DOHH2 (cell line): ENCODE results near the gene DLAT.
A peak's percentile ranks its signal among the peaks of the same experiment; 100 is the strongest.
"Not testable (repeated sequence)": the region's sequence is repeated elsewhere in the genome, so short reads cannot be mapped to it uniquely, and the experiment has no call there.

ENCODE experiments used
- H3F3A ChIP-seq: fragments of 200-600 bp; sonication (generic), shearing (Covaris generic); 2 replicates; pipeline ENCODE4 v1.6.0; 2016; ENCODE audit warnings: antibody characterized with exemption, mild to moderate bottlenecking; ENCODE audit not compliant: control insufficient read depth, insufficient read depth
- H3K27ac ChIP-seq: fragments of 200-600 bp; sonication (generic); 2 replicates; pipeline ENCODE4 v1.5.1; 2014; ENCODE audit warnings: low read depth, mild to moderate bottlenecking, low read length, moderate library complexity
- H3K27me3 ChIP-seq: fragments of 200-600 bp; sonication (generic); 2 replicates; pipeline ENCODE4 v1.6.1; 2014; ENCODE audit warnings: mild to moderate bottlenecking, low read length, mixed read lengths; ENCODE audit not compliant: control insufficient read depth
- H3K36me3 ChIP-seq: fragments of 200-600 bp; sonication (generic); 2 replicates; pipeline ENCODE4 v1.6.1; 2014; ENCODE audit warnings: mild to moderate bottlenecking, low read length, moderate library complexity, mixed read lengths; ENCODE audit not compliant: control insufficient read depth
- H3K4me1 ChIP-seq: fragments of 200-600 bp; sonication (generic); 2 replicates; pipeline ENCODE4 v1.6.1; 2014; ENCODE audit warnings: mild to moderate bottlenecking, low read length, mixed read lengths; ENCODE audit not compliant: control insufficient read depth
- H3K4me2 ChIP-seq: fragments of 200-600 bp; sonication (generic); 2 replicates; pipeline ENCODE4 v1.6.0; 2014; ENCODE audit warnings: mild to moderate bottlenecking, low read length, moderate library complexity
- H3K4me3 ChIP-seq: fragments of 200-600 bp; sonication (generic); 2 replicates; pipeline ENCODE4 v1.5.1; 2014; ENCODE audit warnings: mild to moderate bottlenecking, low read length, mixed read lengths
- H3K79me2 ChIP-seq: fragments of 200-600 bp; sonication (generic); 2 replicates; pipeline ENCODE4 v1.6.1; 2014; ENCODE audit warnings: mild to moderate bottlenecking, low read length, mixed read lengths; ENCODE audit not compliant: control insufficient read depth
- H3K9me2 ChIP-seq: fragments of 200-600 bp; sonication (generic); replicated peaks from 2 replicates; pipeline ENCODE4 v1.6.1; 2014; ENCODE audit warnings: mild to moderate bottlenecking, low read length, mixed read lengths; ENCODE audit not compliant: control insufficient read depth
- H3K9me3 ChIP-seq: fragments of 200-600 bp; sonication (generic); 2 replicates; pipeline ENCODE4 v1.6.1; 2014; ENCODE audit warnings: antibody characterized with exemption, low read length, mixed read lengths; ENCODE audit not compliant: control insufficient read depth, insufficient read depth
- H4K20me1 ChIP-seq: fragments of 200-600 bp; sonication (generic); 2 replicates; pipeline ENCODE4 v1.6.0; 2014; ENCODE audit warnings: low read depth, mild to moderate bottlenecking, antibody characterized with exemption, low read length, moderate library complexity; ENCODE audit not compliant: control insufficient read depth, insufficient read depth
- CTCF ChIP-seq: fragments of 200-600 bp; sonication (generic); IDR thresholded peaks from one replicate; pipeline ENCODE4 v1.5.1; 2014; ENCODE audit warnings: antibody characterized with exemption, mild to moderate bottlenecking, low read depth, low read length; ENCODE audit not compliant: poor library complexity, severe bottlenecking
- EZH2phosphoT487 ChIP-seq: fragments of 200-600 bp; sonication (generic); IDR thresholded peaks from 2 replicates; pipeline ENCODE4 v1.6.1; 2017; ENCODE audit warnings: borderline replicate concordance, mild to moderate bottlenecking, antibody characterized with exemption, low read length, moderate library complexity, mixed read lengths

Gene DLAT

GRCh38 chr11:112042161-112042960 lies 17.2 kb downstream of the DLAT start:
- H3F3A ChIP-seq: peaks cover 16% of the 10 kb centered on the region
- TF ChIP-seq CTCF: no peak
- no peak for TF ChIP-seq EZH2phosphoT487
- H3K4me3 ChIP-seq: no peak overlapping the region
- H3K4me1 ChIP-seq: no peaks in the 10 kb centered on the region
- H3K9me3 ChIP-seq: no peaks in the 10 kb centered on the region
- no peak overlapping the region for H3K4me2 ChIP-seq
- peaks cover 88% of the 10 kb centered on the region for H3K36me3 ChIP-seq
- no peaks in the 10 kb centered on the region for H3K9me2 ChIP-seq
- no peak overlapping the region for H3K27ac ChIP-seq
- 0 out of 2 replicates have a peak, but pooled peaks cover 2% of the 10 kb centered on the region for H4K20me1 ChIP-seq
- peaks cover 23% of the 10 kb centered on the region for H3K79me2 ChIP-seq
- H3K27me3 ChIP-seq: no peaks in the 10 kb centered on the region

- TF ChIP-seq CTCF: no peak
- TF ChIP-seq EZH2phosphoT487: no peak
- Histone ChIP-seq H3K27ac (no peak overlapping the region), H3K79me2 (peaks cover 21% of the 10 kb centered on the region), H3F3A (peaks cover 16% of the 10 kb centered on the region), H3K4me2 (no peak overlapping the region), H3K27me3 (no peaks in the 10 kb centered on the region), H3K36me3 (peaks cover 88% of the 10 kb centered on the region), H3K4me1 (peaks cover 4% of the 10 kb centered on the region), H3K9me2 (no peaks in the 10 kb centered on the region), H4K20me1 (0 out of 2 replicates have a peak, but pooled peaks cover 2% of the 10 kb centered on the region), H3K4me3 (no peak overlapping the region), H3K9me3 (no peaks in the 10 kb centered on the region)
Measured at GRCh38 chr11:112042961-112043304, 17.7 kb downstream of the DLAT start.

- Histone ChIP-seq H3K9me3 (peaks cover 7% of the 10 kb centered on the region; the same call in 1 of the 2 replicates), H3K36me3 (peaks cover 93% of the 10 kb centered on the region), H3K4me3 (no peak overlapping the region), H3K27ac (no peak overlapping the region), H3K27me3 (no peaks in the 10 kb centered on the region), H3F3A (peaks cover 25% of the 10 kb centered on the region), H3K4me2 (no peak overlapping the region), H3K9me2 (no peaks in the 10 kb centered on the region), H3K4me1 (peaks cover 24% of the 10 kb centered on the region), H4K20me1 (no peaks in the 10 kb centered on the region), H3K79me2 (peaks cover 32% of the 10 kb centered on the region)
- TF ChIP-seq CTCF (no peak), EZH2phosphoT487 (no peak)
Measured at GRCh38 chr11:112044961-112045360, 19.8 kb downstream of the DLAT start.

- not testable (repeated sequence) for H3K27ac ChIP-seq
- Histone ChIP-seq H3K36me3 (peaks cover 94% of the 10 kb centered on the region), H3K79me2 (peaks cover 35% of the 10 kb centered on the region)
Measured at GRCh38 chr11:112046647-112047046, 21.4 kb downstream of the DLAT start.

GRCh38 chr11:112048256-112048655 lies 23.0 kb downstream of the DLAT start:
- not testable (repeated sequence) for H4K20me1 ChIP-seq, H3K9me2 ChIP-seq, H3K27me3 ChIP-seq, H3K9me3 ChIP-seq
- peak overlapping the region; percentile 72 for H3K4me2 ChIP-seq
- peak overlapping the region; percentile 82 for H3K27ac ChIP-seq
- peaks cover 30% of the 10 kb centered on the region for H3F3A ChIP-seq
- H3K79me2 ChIP-seq: peaks cover 40% of the 10 kb centered on the region
- H3K36me3 ChIP-seq: peaks cover 93% of the 10 kb centered on the region
- H3K4me3 ChIP-seq: peak overlapping the region; percentile 58
- peaks cover 52% of the 10 kb centered on the region for H3K4me1 ChIP-seq

More at GRCh38 chr11:112046647-112047046, 21.4 kb downstream of the DLAT start:
- not testable (repeated sequence) for H4K20me1 ChIP-seq, H3K9me2 ChIP-seq, H3K4me3 ChIP-seq, H3K4me2 ChIP-seq, H3K9me3 ChIP-seq, H3K27me3 ChIP-seq
- peaks cover 37% of the 10 kb centered on the region for H3F3A ChIP-seq
- peaks cover 41% of the 10 kb centered on the region for H3K4me1 ChIP-seq
